Nephron progenitor cell (in vitro differentiated cells): Measurements from ENCODE around the gene SIVA1.
"Not testable (repeated sequence)": the region's sequence is repeated elsewhere in the genome, so short reads cannot be mapped to it uniquely, and the experiment has no call there.

Experiments
- DNase-seq: peaks from one replicate; pipeline ENCODE4 v3.0.0; 2021
- H3K27ac Mint-ChIP-seq: 2 replicates; pipeline ENCODE4 v1.8.0; 2021; ENCODE audit warnings: mild to moderate bottlenecking, moderate library complexity, mixed read lengths
- H3K27me3 Mint-ChIP-seq: 2 replicates; pipeline ENCODE4 v1.8.0; 2021; ENCODE audit warnings: mild to moderate bottlenecking, low read depth, mixed read lengths; ENCODE audit not compliant: poor library complexity
- H3K36me3 Mint-ChIP-seq: 2 replicates; pipeline ENCODE4 v1.8.0; 2021; ENCODE audit warnings: low read depth, mixed read lengths
- H3K4me1 Mint-ChIP-seq: 2 replicates; pipeline ENCODE4 v1.8.0; 2021; ENCODE audit warnings: mixed read lengths
- H3K4me3 Mint-ChIP-seq: 2 replicates; pipeline ENCODE4 v1.8.0; 2021; ENCODE audit warnings: mild to moderate bottlenecking, moderate library complexity, mixed read lengths
- H3K9me3 Mint-ChIP-seq: 2 replicates; pipeline ENCODE4 v1.8.0; 2021; ENCODE audit warnings: mild to moderate bottlenecking, moderate library complexity, mixed read lengths
- TF ChIP-seq, protein P1 (sequence below): fragments of 200-600 bp; sonication (generic); IDR thresholded peaks from 2 replicates; pipeline ENCODE4 v1.5.0; 2021; ENCODE audit warnings: antibody characterized with exemption

SIVA1 gene

DNA sequence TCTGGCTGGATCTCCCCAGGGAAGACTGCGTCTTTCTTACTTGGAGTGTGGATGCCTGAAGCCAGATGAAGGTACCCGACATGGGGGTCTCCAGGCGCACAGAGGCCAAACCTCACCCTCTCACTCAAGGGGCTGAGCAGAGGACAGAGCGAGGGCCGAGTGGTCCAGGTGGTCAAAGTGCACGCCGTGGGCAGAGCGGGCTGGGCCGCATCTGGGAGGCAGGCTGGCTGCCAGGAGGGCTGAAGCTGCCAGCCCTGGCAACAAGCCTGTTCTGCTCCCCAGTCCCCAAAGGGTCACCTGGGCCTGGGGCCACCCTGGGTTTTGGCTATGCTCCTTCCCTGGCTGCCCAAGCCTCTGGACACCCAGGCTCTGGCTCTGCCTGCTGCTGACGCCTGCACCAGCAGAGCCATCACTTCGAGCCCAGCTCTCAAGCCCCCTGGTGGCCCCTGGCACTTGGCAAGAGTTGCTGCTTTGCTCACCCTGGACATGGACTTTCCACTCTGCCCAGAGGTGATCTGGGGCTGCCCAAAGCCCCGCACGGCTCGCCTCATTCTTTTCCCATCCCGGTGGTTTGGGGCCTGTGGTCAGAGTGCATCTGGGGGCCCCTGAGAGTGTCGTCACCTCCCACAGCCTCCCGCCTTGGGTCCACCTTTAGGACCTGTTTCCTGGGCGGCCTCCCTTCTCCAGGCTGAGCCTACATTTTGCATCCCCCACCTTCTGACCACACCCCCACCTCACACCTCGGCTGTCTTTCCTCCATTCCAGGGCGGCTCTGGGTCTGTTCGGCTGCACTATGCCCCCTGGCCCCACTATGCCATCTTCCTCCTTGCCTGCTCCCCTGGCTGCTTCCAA is 26.1 kb upstream of the SIVA1 start:
- TF ChIP-seq, protein P1, sequence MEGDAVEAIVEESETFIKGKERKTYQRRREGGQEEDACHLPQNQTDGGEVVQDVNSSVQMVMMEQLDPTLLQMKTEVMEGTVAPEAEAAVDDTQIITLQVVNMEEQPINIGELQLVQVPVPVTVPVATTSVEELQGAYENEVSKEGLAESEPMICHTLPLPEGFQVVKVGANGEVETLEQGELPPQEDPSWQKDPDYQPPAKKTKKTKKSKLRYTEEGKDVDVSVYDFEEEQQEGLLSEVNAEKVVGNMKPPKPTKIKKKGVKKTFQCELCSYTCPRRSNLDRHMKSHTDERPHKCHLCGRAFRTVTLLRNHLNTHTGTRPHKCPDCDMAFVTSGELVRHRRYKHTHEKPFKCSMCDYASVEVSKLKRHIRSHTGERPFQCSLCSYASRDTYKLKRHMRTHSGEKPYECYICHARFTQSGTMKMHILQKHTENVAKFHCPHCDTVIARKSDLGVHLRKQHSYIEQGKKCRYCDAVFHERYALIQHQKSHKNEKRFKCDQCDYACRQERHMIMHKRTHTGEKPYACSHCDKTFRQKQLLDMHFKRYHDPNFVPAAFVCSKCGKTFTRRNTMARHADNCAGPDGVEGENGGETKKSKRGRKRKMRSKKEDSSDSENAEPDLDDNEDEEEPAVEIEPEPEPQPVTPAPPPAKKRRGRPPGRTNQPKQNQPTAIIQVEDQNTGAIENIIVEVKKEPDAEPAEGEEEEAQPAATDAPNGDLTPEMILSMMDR = no peak
- Mint-ChIP-seq H3K4me1 (peaks cover 17% of the 10 kb centered on the region), H3K27me3 (peaks cover 21% of the 10 kb centered on the region), H3K4me3 (no peak overlapping the region), H3K9me3 (no peaks in the 10 kb centered on the region), H3K36me3 (no peaks in the 10 kb centered on the region), H3K27ac (no peak overlapping the region)
- DNase-seq = peak; percentile 40

DNA sequence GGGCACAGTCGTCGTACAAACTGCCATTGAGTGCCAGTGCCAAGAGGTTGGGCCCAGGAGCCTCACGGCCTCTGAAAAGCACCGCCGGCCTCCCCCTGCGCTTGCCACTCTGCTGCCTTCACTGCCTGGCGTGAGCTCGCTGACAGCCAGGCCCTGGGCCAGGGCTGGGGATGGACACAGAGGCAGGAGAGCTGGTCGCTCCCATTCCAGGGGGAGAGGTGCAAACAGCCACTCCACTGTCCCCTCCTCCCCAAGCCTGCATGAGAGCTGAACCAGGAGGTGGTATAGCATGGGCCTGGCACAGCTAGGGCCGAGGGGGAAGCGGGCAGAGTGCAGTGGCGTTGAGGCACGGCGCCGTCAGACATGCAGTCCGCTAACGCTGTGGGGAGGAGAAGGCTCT is 24.3 kb upstream of the SIVA1 start:
- Mint-ChIP-seq H3K4me1 (peaks cover 12% of the 10 kb centered on the region), H3K36me3 (no peaks in the 10 kb centered on the region), H3K9me3 (no peaks in the 10 kb centered on the region), H3K27ac (no peak overlapping the region), H3K4me3 (no peak overlapping the region), H3K27me3 (peaks cover 21% of the 10 kb centered on the region)
- TF ChIP-seq, protein P1 = no peak
- DNase-seq = no peak

DNA sequence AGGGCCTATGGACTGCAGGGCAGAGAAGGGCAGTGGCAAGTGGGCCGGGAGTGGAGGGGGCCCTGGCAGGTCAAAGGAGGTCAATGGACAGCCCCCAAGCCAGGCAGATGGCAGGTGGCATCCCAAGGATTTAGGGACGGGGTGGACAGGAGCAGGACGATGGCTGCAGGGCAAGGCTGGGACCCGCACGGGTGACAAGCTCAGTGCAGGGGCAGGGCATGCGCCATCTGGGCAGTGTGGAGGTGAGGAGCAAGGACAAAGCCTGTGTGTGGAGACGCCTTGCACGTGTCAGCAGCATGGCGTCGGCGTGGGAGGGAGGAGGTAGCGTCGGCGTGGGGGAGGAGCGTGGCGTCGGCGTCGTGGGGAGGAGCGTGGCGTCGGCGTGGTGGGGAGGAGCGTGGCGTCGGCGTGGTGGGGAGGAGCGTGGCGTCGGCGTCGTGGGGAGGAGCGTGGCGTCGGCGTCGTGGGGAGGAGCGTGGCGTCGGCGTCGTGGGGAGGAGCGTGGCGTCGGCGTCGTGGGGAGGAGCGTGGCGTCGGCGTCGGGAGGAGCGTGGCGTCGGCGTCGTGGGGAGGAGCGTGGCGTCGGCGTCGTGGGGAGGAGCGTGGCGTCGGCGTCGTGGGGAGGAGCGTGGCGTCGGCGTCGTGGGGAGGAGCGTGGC is 23.6 kb upstream of the SIVA1 start:
- Mint-ChIP-seq H3K4me1 (peaks cover 12% of the 10 kb centered on the region), H3K27me3 (peaks cover 21% of the 10 kb centered on the region)
- not testable (repeated sequence) for H3K27ac Mint-ChIP-seq, H3K4me3 Mint-ChIP-seq, H3K9me3 Mint-ChIP-seq, H3K36me3 Mint-ChIP-seq, DNase-seq

DNA sequence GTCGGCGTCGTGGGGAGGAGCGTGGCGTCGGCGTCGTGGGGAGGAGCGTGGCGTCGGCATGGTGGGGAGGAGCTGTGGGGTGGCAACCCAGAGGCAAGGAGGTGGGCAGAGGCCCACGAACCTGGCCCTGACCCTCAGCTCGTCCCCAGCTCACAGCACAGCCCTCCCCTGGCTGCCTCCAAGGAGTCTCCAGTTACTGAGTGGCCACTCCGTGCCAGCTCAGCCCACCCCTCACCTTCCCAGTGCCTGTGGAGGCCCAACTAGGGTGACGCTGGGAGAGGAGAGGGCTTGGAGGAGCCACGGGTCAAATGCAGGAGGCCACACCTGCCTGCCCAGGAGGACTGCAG is 23.1 kb upstream of the SIVA1 start:
- no peaks in the 10 kb centered on the region for H3K9me3 Mint-ChIP-seq
- H3K27me3 Mint-ChIP-seq = peaks cover 21% of the 10 kb centered on the region
- H3K27ac Mint-ChIP-seq = no peak overlapping the region
- no peaks in the 10 kb centered on the region for H3K36me3 Mint-ChIP-seq
- DNase-seq = no peak
- no peak overlapping the region for H3K4me3 Mint-ChIP-seq
- TF ChIP-seq, protein P1 = no peak
- peaks cover 12% of the 10 kb centered on the region for H3K4me1 Mint-ChIP-seq

DNA sequence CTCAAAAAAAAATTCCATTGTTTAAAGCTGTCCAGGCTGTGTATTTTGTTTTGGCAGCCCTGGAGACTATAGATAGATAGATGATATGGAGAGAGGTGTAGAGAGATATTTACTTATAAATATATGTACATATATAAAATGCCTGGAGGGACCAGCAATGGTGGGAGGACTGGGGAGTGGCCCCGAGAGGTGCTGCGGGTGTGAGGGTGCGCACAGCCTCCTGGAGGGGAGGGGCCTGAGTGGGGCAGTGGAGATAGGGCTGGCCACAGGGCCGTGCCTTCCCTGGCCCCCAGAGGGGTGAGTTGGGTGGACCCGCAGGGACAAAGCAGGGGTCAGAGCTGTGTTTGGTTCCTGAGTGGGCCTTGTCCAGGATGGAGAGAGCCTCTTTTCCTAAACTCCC is 22.5 kb upstream of the SIVA1 start:
- no peaks in the 10 kb centered on the region for H3K36me3 Mint-ChIP-seq
- TF ChIP-seq, protein P1 = no peak
- peaks cover 21% of the 10 kb centered on the region for H3K27me3 Mint-ChIP-seq

DNA sequence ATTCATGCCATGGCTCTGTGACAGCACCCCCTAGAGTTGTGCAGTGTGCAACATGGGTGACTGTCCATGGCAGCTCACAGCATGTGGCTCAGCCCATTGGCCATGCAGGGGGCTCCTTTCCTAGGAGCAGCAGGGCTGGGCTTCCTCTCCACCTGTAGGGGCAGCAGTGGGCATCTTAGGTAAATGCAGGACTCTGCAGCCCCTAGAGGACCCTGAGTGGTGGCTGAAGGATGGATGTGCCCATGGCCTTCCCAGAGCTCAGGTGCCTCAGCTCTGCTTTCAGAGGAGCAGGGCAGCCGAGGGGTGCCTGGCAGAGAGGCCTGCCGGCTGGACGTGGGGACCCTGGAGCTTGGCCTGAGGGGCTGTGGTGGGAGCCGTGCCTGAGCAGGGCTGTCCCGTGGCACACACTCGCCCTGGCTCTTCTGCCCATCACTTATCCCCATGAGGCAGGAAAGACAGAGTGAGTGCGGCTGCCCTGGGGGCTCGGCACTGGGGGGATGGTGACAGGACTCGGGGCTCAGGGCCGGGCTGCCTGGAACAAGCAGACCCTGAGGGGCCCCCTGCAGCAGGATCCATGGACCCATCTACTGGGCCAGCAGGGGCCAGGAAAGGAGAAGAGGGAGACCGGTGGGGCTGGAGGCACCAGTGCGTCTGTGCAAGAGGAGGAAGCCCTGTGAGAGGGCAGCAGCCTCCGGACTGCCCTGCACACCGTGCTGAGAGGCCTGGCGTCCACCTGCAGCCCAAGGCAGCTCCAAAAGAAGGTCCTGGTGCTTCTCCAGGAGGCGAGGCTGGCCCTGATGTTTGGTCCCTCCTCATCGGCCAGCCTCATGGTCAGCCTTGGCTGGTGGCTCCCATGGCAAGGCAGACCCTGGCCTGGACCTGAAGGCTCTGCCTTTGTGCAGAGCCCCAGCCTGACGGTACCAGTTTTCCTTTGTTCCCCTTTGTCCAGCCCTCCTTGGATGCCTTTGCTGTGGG is 21.3 kb upstream of the SIVA1 start:
- TF ChIP-seq, protein P1 = no peak
- DNase-seq = no peak
- peaks cover 21% of the 10 kb centered on the region for H3K27me3 Mint-ChIP-seq
- H3K4me1 Mint-ChIP-seq = peaks cover 17% of the 10 kb centered on the region
- peak overlapping the region; percentile 54 for H3K27ac Mint-ChIP-seq
- no peak overlapping the region for H3K4me3 Mint-ChIP-seq
- no peaks in the 10 kb centered on the region for H3K9me3 Mint-ChIP-seq
- no peaks in the 10 kb centered on the region for H3K36me3 Mint-ChIP-seq

More for the DNA sequence above, 22.5 kb upstream of the SIVA1 start:
- DNase-seq = no peak
- Mint-ChIP-seq H3K27ac (no peak overlapping the region), H3K4me3 (no peak overlapping the region), H3K4me1 (peaks cover 8% of the 10 kb centered on the region), H3K9me3 (no peaks in the 10 kb centered on the region)
